Neural cell (in vitro differentiated cells): ENCODE data around the gene AKAP10. TPM values are rescaled to one million over a fixed set of nuclear protein-coding genes. Genes with fewer than 3 reads are reported as not detected.

ENCODE experiments used
- H2AFZ ChIP-seq: fragments of 200-600, 300-800 bp; sonication (generic), shearing (Covaris generic); 2 replicates; pipeline ENCODE4 v1.6.0; 2014; ENCODE audit warnings: low read depth, mild to moderate bottlenecking, antibody characterized with exemption, low read length, moderate library complexity
- H3F3A ChIP-seq: fragments of 200-600 bp; shearing (Covaris generic); 2 replicates; pipeline ENCODE4 v1.6.1; 2016; ENCODE audit warnings: mild to moderate bottlenecking, moderate library complexity, mixed read lengths, antibody characterized with exemption, low read length; ENCODE audit not compliant: insufficient read depth, poor library complexity, severe bottlenecking
- H3K27ac ChIP-seq: fragments of 200-600, 300-800 bp; sonication (generic), shearing (Covaris generic); 2 replicates; pipeline ENCODE4 v1.5.1; 2014; ENCODE audit warnings: mild to moderate bottlenecking, low read length, moderate library complexity
- H3K27me3 ChIP-seq: fragments of 300-800, 200-600 bp; sonication (generic), shearing (Covaris generic); 2 replicates; pipeline ENCODE4 v1.6.0; 2014; ENCODE audit warnings: mild to moderate bottlenecking, low read depth, low read length, moderate library complexity; ENCODE audit not compliant: insufficient read depth
- H3K36me3 ChIP-seq: fragments of 300-800, 200-600 bp; sonication (generic), shearing (Covaris generic); 2 replicates; pipeline ENCODE4 v1.5.1; 2014; ENCODE audit warnings: mild to moderate bottlenecking, antibody characterized with exemption, low read length, moderate library complexity; ENCODE audit not compliant: insufficient read depth
- H3K4me2 ChIP-seq: fragments of 300-800, 200-600 bp; sonication (generic), shearing (Covaris generic); 2 replicates; pipeline ENCODE4 v1.6.0; 2014; ENCODE audit warnings: mild to moderate bottlenecking, low read length
- H3K4me3 ChIP-seq: fragments of 300-800, 200-600 bp; sonication (generic), shearing (Covaris generic); 2 replicates; pipeline ENCODE4 v1.5.1; 2014; ENCODE audit warnings: mild to moderate bottlenecking, low read length, moderate library complexity
- H3K79me2 ChIP-seq: fragments of 200-600 bp; shearing (Covaris generic); replicated peaks from 2 replicates; pipeline ENCODE4 v1.6.0; 2014; ENCODE audit warnings: mild to moderate bottlenecking, low read length, moderate library complexity; ENCODE audit not compliant: insufficient read depth
- H3K9ac ChIP-seq: fragments of 300-800, 200-600 bp; sonication (generic), shearing (Covaris generic); 2 replicates; pipeline ENCODE4 v1.6.1; 2016; ENCODE audit warnings: mild to moderate bottlenecking, low read length, mixed read lengths
- H3K9me2 ChIP-seq: fragments of 200-600 bp; shearing (Covaris generic); 2 replicates; pipeline ENCODE4 v1.6.1; 2016; ENCODE audit warnings: mild to moderate bottlenecking, low read length, mixed read lengths; ENCODE audit not compliant: insufficient read depth
- H3K9me3 ChIP-seq: fragments of 200-600, 300-800 bp; sonication (generic), shearing (Covaris generic); 2 replicates; pipeline ENCODE4 v1.6.1; 2016; ENCODE audit warnings: mild to moderate bottlenecking, mixed run types, low read length, moderate library complexity, mixed read lengths
- H4K20me1 ChIP-seq: fragments of 200-600 bp; shearing (Covaris generic); 2 replicates; pipeline ENCODE4 v1.6.1; 2016; ENCODE audit warnings: mild to moderate bottlenecking, mixed run types; ENCODE audit not compliant: insufficient read depth
- CTCF ChIP-seq: fragments of 450-650 bp; IDR thresholded peaks from 2 replicates; pipeline ENCODE4 v1.5.1; 2014; ENCODE audit warnings: antibody characterized with exemption, mild to moderate bottlenecking, moderate library complexity; ENCODE audit not compliant: poor library complexity, severe bottlenecking
- EP300 ChIP-seq: fragments of 450-650 bp; conservative IDR thresholded peaks from 2 replicates; pipeline ENCODE4 v1.6.1; 2014; ENCODE audit warnings: antibody characterized with exemption, mild to moderate bottlenecking, moderate library complexity; ENCODE audit not compliant: poor library complexity, severe bottlenecking
- EZH2 ChIP-seq: fragments of 200-600, 300-800 bp; shearing (Covaris generic), sonication (generic); IDR thresholded peaks from 2 replicates; pipeline ENCODE4 v1.6.1; 2014; ENCODE audit warnings: antibody characterized with exemption, low read length, borderline replicate concordance, mild to moderate bottlenecking; ENCODE audit not compliant: insufficient read depth, poor library complexity, severe bottlenecking
- MXI1 ChIP-seq: fragments of 450-650 bp; conservative IDR thresholded peaks from 2 replicates; pipeline ENCODE4 v1.6.1; 2014; ENCODE audit warnings: antibody characterized with exemption, mild to moderate bottlenecking; ENCODE audit not compliant: poor library complexity, severe bottlenecking
- POLR2AphosphoS5 ChIP-seq: IDR thresholded peaks from 2 replicates; pipeline ENCODE4 v1.6.1; 2012
- RAD21 ChIP-seq: fragments of 450-650 bp; conservative IDR thresholded peaks from 2 replicates; pipeline ENCODE4 v1.6.1; 2014; ENCODE audit warnings: antibody characterized with exemption, mild to moderate bottlenecking, moderate library complexity
- REST ChIP-seq: IDR thresholded peaks from 2 replicates; pipeline ENCODE4 v1.6.1; 2012; ENCODE audit warnings: borderline replicate concordance
- SMC3 ChIP-seq: fragments of 450-650 bp; conservative IDR thresholded peaks from 2 replicates; pipeline ENCODE4 v1.6.1; 2014; ENCODE audit warnings: antibody characterized with exemption, mild to moderate bottlenecking, moderate library complexity; ENCODE audit not compliant: poor library complexity
- TAF1 ChIP-seq: IDR thresholded peaks from 2 replicates; pipeline ENCODE4 v1.6.1; 2012; ENCODE audit warnings: low read depth
- polyA plus RNA-seq: library from polyadenylated mRNA; depleted of rRNA; stranded (reverse); fragments of >200 nt; gene quantifications from 2 replicates; pipeline ENCODE4 v1.2.3, GENCODE V29; 2014

Gene AKAP10
- polyA plus RNA-seq, 1 donor from 2014 or later, result 27.3 TPM

- Histone ChIP-seq H4K20me1 (no peaks in the 10 kb centered on the region), H3K27me3 (no peaks in the 10 kb centered on the region), H3F3A (no peaks in the 10 kb centered on the region), H3K79me2 (no peaks in the 10 kb centered on the region), H3K9me3 (no peaks in the 10 kb centered on the region), H3K9me2 (no peaks in the 10 kb centered on the region), H3K36me3 (no peaks in the 10 kb centered on the region), H2AFZ (no peak overlapping the region), H3K27ac (no peak overlapping the region), H3K9ac (no peak overlapping the region), H3K4me3 (no peak overlapping the region), H3K4me2 (no peak overlapping the region)
- TF ChIP-seq POLR2AphosphoS5 (no peak), SMC3 (no peak), EP300 (no peak), EZH2 (no peak), RAD21 (no peak), TAF1 (no peak), CTCF (no peak), MXI1 (no peak), REST (no peak)
Observed at GRCh38 chr17:19886116-19886515, 91.5 kb downstream of the AKAP10 start.

GRCh38 chr17:19883537-19884215 lies 94.0 kb downstream of the AKAP10 start:
- TF ChIP-seq SMC3 (no peak), REST (no peak), EZH2 (no peak), CTCF (no peak), MXI1 (no peak), RAD21 (no peak), TAF1 (no peak), POLR2AphosphoS5 (no peak), EP300 (no peak)

More at GRCh38 chr17:19883537-19884215, 94.0 kb downstream of the AKAP10 start:
- Histone ChIP-seq H3K4me2 (no peak overlapping the region), H3K27me3 (no peaks in the 10 kb centered on the region), H3K36me3 (no peaks in the 10 kb centered on the region), H4K20me1 (no peaks in the 10 kb centered on the region), H3K4me3 (no peak overlapping the region), H3K9me3 (no peaks in the 10 kb centered on the region), H3K27ac (no peak overlapping the region), H3K9me2 (no peaks in the 10 kb centered on the region), H3K9ac (no peak overlapping the region), H3F3A (no peaks in the 10 kb centered on the region), H3K79me2 (no peaks in the 10 kb centered on the region), H2AFZ (no peak overlapping the region)
